Right cardiac atrium (tissue), 5 donors: ENCODE results near the gene RNU1-3. TPM values are rescaled to one million over a fixed set of nuclear protein-coding genes. Genes with fewer than 3 reads are reported as not detected.
A peak's percentile ranks its signal among the peaks of the same experiment; 100 is the strongest.
"Not testable (repeated sequence)": the region's sequence is repeated elsewhere in the genome, so short reads cannot be mapped to it uniquely, and the experiment has no call there.

ENCODE experiments used
- ATAC-seq, 2 donors: fragments of 200-7000 bp; cut with Tn5 transposase; one replicate each; pipeline versions ENCODE4 v1.8.0 to v1.9.1; 2020; ENCODE audit warnings: moderate library complexity in 2 of 2, mild to moderate bottlenecking in 1 of 2
- DNase-seq, 3 donors: peaks; one replicate each; pipeline ENCODE4 v3.0.0-alpha.2; 2020
- H3K27ac ChIP-seq: one replicate; pipeline ENCODE4 v1.5.1; 2013; ENCODE audit warnings: mild to moderate bottlenecking, low read length, control low read depth, moderate library complexity
- H3K27me3 ChIP-seq: one replicate; pipeline ENCODE4 v1.6.1; 2013; ENCODE audit not compliant: control insufficient read depth, insufficient read depth
- H3K4me1 ChIP-seq: one replicate; pipeline ENCODE4 v1.6.1; 2013; ENCODE audit warnings: low read length; ENCODE audit not compliant: control insufficient read depth, insufficient read depth
- H3K4me3 ChIP-seq: one replicate; pipeline ENCODE4 v1.5.1; 2013; ENCODE audit warnings: low read length, control low read depth
- H3K9me3 ChIP-seq: one replicate; pipeline ENCODE4 v1.6.1; 2013; ENCODE audit warnings: low read length; ENCODE audit not compliant: control insufficient read depth
- WGBS: extraction: QIAGEN DNeasy Blood & Tissue Kit; methylation state at CpG from one replicate; pipeline ENCODE4 v1.1.7; 2013; 5-methylcytosine and 5-hydroxymethylcytosine counted together
- intact Hi-C, 4 donors: fragments of 100-400 bp; cut with DNase I; formaldehyde crosslinking; loops; one replicate each; pipeline versions ENCODE4 v1.11.0 to v1.14.0; 2022 to 2023
- polyA plus RNA-seq: library from polyadenylated mRNA; stranded (reverse); fragments of 200-250 nt; gene quantifications from one replicate; pipeline ENCODE4 v1.2.3, GENCODE V29; 2013
- total RNA-seq, 4 donors: library from RNA; stranded (reverse); fragmentation: NEBNext Ultra II Directional; extraction: Animal tissue kit (Norgen Biotek cat#: 25700); gene quantifications; one replicate each; pipeline ENCODE4 v1.2.1, GENCODE V29; 2021
- donor health status: healthy with polysubstance abuse.
- donor health status: DM: no; HTN: yes; CAD: no.
- donor health status: DM: no; HTN: no; CAD: no.
- donor health status: DM: no; HTN: yes; CAD: no; lungs with severe emphysema.
- donor health status: DM: yes; HTN: yes; CAD: no.

RNU1-3 gene
- total and polyA plus RNA-seq, 5 donors = 3,675 to 8,578 (median 7,073) TPM; not detected in 1

- WGBS = under 1% methylated on average over 40 of the region's 96 CpGs
- H3K4me1 ChIP-seq, ATAC-seq, H3K4me3 ChIP-seq, H3K27ac ChIP-seq, DNase-seq, H3K9me3 ChIP-seq, intact Hi-C loops, H3K27me3 ChIP-seq: not testable (repeated sequence)
Observed at GRCh38 chr1:16693449-16694307, 26.9 kb upstream of the RNU1-3 start.

- H3K4me3 ChIP-seq, H3K9me3 ChIP-seq, H3K27me3 ChIP-seq, H3K27ac ChIP-seq, H3K4me1 ChIP-seq, ATAC-seq, intact Hi-C loops: not testable (repeated sequence)
- DNase-seq = peak in 1 of 3 donors; percentile 50
- under 1% methylated on average over 16 of the region's 79 CpGs for WGBS
Observed at GRCh38 chr1:16692717-16693448, 26.1 kb upstream of the RNU1-3 start.

GRCh38 chr1:16692283-16692682 lies 25.5 kb upstream of the RNU1-3 start:
- H3K27ac ChIP-seq, H3K4me1 ChIP-seq, ATAC-seq, H3K4me3 ChIP-seq, H3K9me3 ChIP-seq, H3K27me3 ChIP-seq, intact Hi-C loops: not testable (repeated sequence)
- WGBS = no CpG with 5 or more reads among the region's 39 CpGs
- DNase-seq = peak in 1 of 3 donors; percentile 28

GRCh38 chr1:16690971-16691682 lies 24.4 kb upstream of the RNU1-3 start:
- H3K27me3 ChIP-seq, H3K4me1 ChIP-seq, H3K27ac ChIP-seq, H3K9me3 ChIP-seq, ATAC-seq, intact Hi-C loops, H3K4me3 ChIP-seq: not testable (repeated sequence)
- WGBS = no CpG with 5 or more reads among the region's 13 CpGs
- DNase-seq = peak in 2 of 3 donors; percentile 32 to 44

GRCh38 chr1:16687132-16687800 lies 20.5 kb upstream of the RNU1-3 start:
- H3K4me3 ChIP-seq, H3K4me1 ChIP-seq, H3K27me3 ChIP-seq, H3K27ac ChIP-seq, DNase-seq, intact Hi-C loops, H3K9me3 ChIP-seq: not testable (repeated sequence)
- peak in 1 of 2 donors; percentile 36 for ATAC-seq
- 72% methylated on average over 13 of the region's 13 CpGs for WGBS

GRCh38 chr1:16685445-16686371 lies 19.0 kb upstream of the RNU1-3 start:
- ATAC-seq = peak in 1 of 2 donors; percentile 43
- intact Hi-C loops, H3K9me3 ChIP-seq, H3K4me1 ChIP-seq, H3K27me3 ChIP-seq, H3K4me3 ChIP-seq, H3K27ac ChIP-seq, DNase-seq: not testable (repeated sequence)
- WGBS = 24% methylated on average over 30 of the region's 37 CpGs

GRCh38 chr1:16684738-16685337 lies 18.1 kb upstream of the RNU1-3 start:
- peak in 1 of 2 donors; percentile 43 for ATAC-seq
- H3K4me3 ChIP-seq, intact Hi-C loops, DNase-seq, H3K9me3 ChIP-seq, H3K27me3 ChIP-seq, H3K4me1 ChIP-seq, H3K27ac ChIP-seq: not testable (repeated sequence)
- WGBS = 0% methylated on average over 1 of the region's 4 CpGs

GRCh38 chr1:16684152-16684551 lies 17.4 kb upstream of the RNU1-3 start:
- 84% methylated on average over 1 of the region's 2 CpGs for WGBS
- intact Hi-C loops, H3K27me3 ChIP-seq, ATAC-seq, H3K4me3 ChIP-seq, H3K27ac ChIP-seq, H3K9me3 ChIP-seq, DNase-seq, H3K4me1 ChIP-seq: not testable (repeated sequence)

- ATAC-seq, H3K27me3 ChIP-seq, H3K4me3 ChIP-seq, H3K4me1 ChIP-seq, H3K27ac ChIP-seq, intact Hi-C loops, DNase-seq, H3K9me3 ChIP-seq: not testable (repeated sequence)
Observed at GRCh38 chr1:16682803-16683202, 16.1 kb upstream of the RNU1-3 start.
